GM21390 (cell line): ENCODE measurements around the gene SELP.
"Not testable (repeated sequence)": the region's sequence is repeated elsewhere in the genome, so short reads cannot be mapped to it uniquely, and the experiment has no call there.

Experiments used
- ATAC-seq: cut with Tn5 transposase; IDR thresholded peaks from one replicate; pipeline ENCODE4 v1.9.1; 2021; ENCODE audit not compliant: unreplicated experiment

Gene SELP

GRCh38 chr1:169630006-169630405 lies at the start of gene SELP:
Gene SELP (minus strand): TSS chr1:169630124. CDS start chr1:169630074, 50 bp downstream.
- ATAC-seq = no peak

- no peak for ATAC-seq
These were observed 49.8 kb upstream of the SELP start for GRCh38 chr1:169679692-169680091.

GRCh38 chr1:169676001-169676400 lies 46.1 kb upstream of the SELP start:
- ATAC-seq = no peak

- no peak for ATAC-seq
These were observed 40.9 kb upstream of the SELP start for GRCh38 chr1:169670836-169671235.

- not testable (repeated sequence) for ATAC-seq
These were observed 40.3 kb upstream of the SELP start for GRCh38 chr1:169670244-169670643.

- not testable (repeated sequence) for ATAC-seq
These were observed 38.0 kb upstream of the SELP start for GRCh38 chr1:169667699-169668596.

- peak; percentile 83 for ATAC-seq
These were observed 37.3 kb upstream of the SELP start for GRCh38 chr1:169667227-169667639.

- ATAC-seq = not testable (repeated sequence)
These were observed 32.8 kb upstream of the SELP start for GRCh38 chr1:169662680-169663079.

GRCh38 chr1:169661066-169661465 lies 31.1 kb upstream of the SELP start:
- not testable (repeated sequence) for ATAC-seq

GRCh38 chr1:169658777-169659176 lies 28.9 kb upstream of the SELP start:
- not testable (repeated sequence) for ATAC-seq

- no peak for ATAC-seq
These were observed 23.9 kb upstream of the SELP start for GRCh38 chr1:169653873-169654272.

GRCh38 chr1:169651035-169651434 lies 21.1 kb upstream of the SELP start:
- ATAC-seq = no peak

- ATAC-seq = no peak
These were observed 20.6 kb upstream of the SELP start for GRCh38 chr1:169650551-169650950.

- ATAC-seq = no peak
These were observed 18.8 kb upstream of the SELP start for GRCh38 chr1:169648709-169649108.

GRCh38 chr1:169648187-169648586 lies 18.3 kb upstream of the SELP start:
- no peak for ATAC-seq

GRCh38 chr1:169647512-169647911 lies 17.6 kb upstream of the SELP start:
- no peak for ATAC-seq

- ATAC-seq = no peak
These were observed 14.4 kb upstream of the SELP start for GRCh38 chr1:169644297-169644696.

GRCh38 chr1:169634877-169635276 lies 5.0 kb upstream of the SELP start:
- no peak for ATAC-seq

GRCh38 chr1:169634145-169634544 lies 4.2 kb upstream of the SELP start:
- no peak for ATAC-seq

- ATAC-seq = no peak
These were observed 1.3 kb upstream of the SELP start for GRCh38 chr1:169631249-169631648.

- ATAC-seq = no peak
These were observed 5.0 kb downstream of the SELP start for GRCh38 chr1:169624912-169625311.

GRCh38 chr1:169624122-169624521 lies 5.8 kb downstream of the SELP start:
- ATAC-seq = no peak
